C4-2B (cell line): ENCODE data around the gene SLC51A.

Experiments used
- CTCF ChIP-seq: fragments of 450-650 bp; conservative IDR thresholded peaks from 2 replicates; pipeline ENCODE4 v1.5.1; 2017; ENCODE audit warnings: mild to moderate bottlenecking
- ZFX ChIP-seq: fragments of 450-650 bp; IDR thresholded peaks from 2 replicates; pipeline ENCODE4 v1.6.1; 2017

- TF ChIP-seq CTCF = no peak
- TF ChIP-seq ZFX = no peak
These were observed 777 bp upstream of the SLC51A start for GRCh38 chr3:196215493-196216020.
